HCT116 (cell line): ENCODE results near the gene CD27. TPM values are rescaled to one million over a fixed set of nuclear protein-coding genes. Genes with fewer than 3 reads are reported as not detected.
"Not testable (repeated sequence)": the region's sequence is repeated elsewhere in the genome, so short reads cannot be mapped to it uniquely, and the experiment has no call there.

Experiments
- ATAC-seq: fragments of 200-7000 bp; cut with Tn5 transposase; 2 replicates; pipeline ENCODE4 v1.9.1; 2020; ENCODE audit warnings: mild to moderate bottlenecking, moderate library complexity
- BruUV-seq: library from RNA; stranded (reverse); fragments of 400-500 nt; replicated peaks from 2 replicates; lab custom pipeline; 2021; lab: Mats Ljungman, UMichigan
- CTCF ChIA-PET: fragments of 300-600 bp; sonication (Branson Sonifier 250); formaldehyde crosslinking; loops from one replicate; lab custom pipeline; 2021; ENCODE audit warnings: antibody characterized with exemption; lab: Charles Lee
- POLR2A ChIA-PET: fragments of 300-600, 350-600 bp; sonication (Branson Sonifier 250); formaldehyde crosslinking; loops from one replicate; lab custom pipeline; 2021; ENCODE audit warnings: antibody characterized with exemption; lab: Charles Lee
- RAD21 ChIA-PET, 2 experiments: fragments of 300-600 bp; sonication (Branson Sonifier 250); formaldehyde crosslinking; loops; one replicate each; lab custom pipeline; 2023; ENCODE audit warnings: low total read pairs in 2 of 2; ENCODE audit not compliant: uncharacterized antibody in 2 of 2, unreplicated experiment in 2 of 2, low non-redundant PET in 1 of 2; lab: Charles Lee
- DNase-seq: peaks from one replicate; pipeline ENCODE4 v3.0.0-alpha.2; 2010; ENCODE audit warnings: low read depth, low spot score
- H2AFZ ChIP-seq: fragments of 200-600 bp; shearing (Covaris generic), sonication (generic); 2 replicates; pipeline ENCODE4 v1.6.1; 2017; ENCODE audit warnings: low read depth, mixed run types, mixed read lengths, antibody characterized with exemption, low read length; ENCODE audit not compliant: poor library complexity, severe bottlenecking
- H3K27ac ChIP-seq: 2 replicates; pipeline ENCODE4 v1.5.1; 2012; ENCODE audit warnings: low read depth, low read length
- H3K27me3 ChIP-seq: fragments of 200-600 bp; sonication (generic); 2 replicates; pipeline ENCODE4 v1.6.1; 2016; ENCODE audit warnings: mixed run types, low read length, mixed read lengths; ENCODE audit not compliant: insufficient read depth
- H3K36me3 ChIP-seq, 2 experiments: fragments of 200-500 bp in 1 of 2; fragments of 200-600 bp in 1 of 2; sonication (Bioruptor generic) in 1 of 2; sonication (generic) in 1 of 2; 2 replicates each; pipeline versions ENCODE4 v1.5.1 to v1.6.1; 2014 to 2016; ENCODE audit warnings: low read length in 2 of 2, inconsistent platforms in 1 of 2, mixed read lengths in 1 of 2, mixed run types in 1 of 2; ENCODE audit not compliant: insufficient read depth in 2 of 2, control insufficient read depth in 1 of 2
- H3K4me1 ChIP-seq, 2 experiments: fragments of 200-600 bp in 1 of 2; sonication (generic) in 1 of 2; 2 replicates each; pipeline versions ENCODE4 v1.5.1 to v1.6.1; 2012 to 2017; ENCODE audit warnings: low read length in 2 of 2, inconsistent platforms in 1 of 2, mild to moderate bottlenecking in 1 of 2, mixed read lengths in 1 of 2, mixed run types in 1 of 2, moderate library complexity in 1 of 2; ENCODE audit not compliant: insufficient read depth in 2 of 2, control insufficient read depth in 1 of 2
- H3K4me2 ChIP-seq: fragments of 200-600 bp; sonication (generic); 2 replicates; pipeline ENCODE4 v1.6.1; 2017; ENCODE audit warnings: mixed run types, low read length, mixed read lengths
- H3K4me3 ChIP-seq, 2 experiments: fragments of 200-600 bp in 1 of 2; sonication (generic) in 1 of 2; replicated peaks in 1 of 2; 2 replicates each; pipeline ENCODE4 v1.5.1; 2011 to 2016; ENCODE audit warnings: low read length in 2 of 2, control low read depth in 1 of 2, low read depth in 1 of 2, mild to moderate bottlenecking in 1 of 2, mixed read lengths in 1 of 2, mixed run types in 1 of 2
- H3K79me2 ChIP-seq: fragments of 200-600 bp; sonication (generic); 2 replicates; pipeline ENCODE4 v1.6.1; 2017; ENCODE audit warnings: mild to moderate bottlenecking, mixed run types, low read length, moderate library complexity, mixed read lengths; ENCODE audit not compliant: insufficient read depth
- H3K9ac ChIP-seq: fragments of 200-600 bp; sonication (generic); 2 replicates; pipeline ENCODE4 v1.6.1; 2016; ENCODE audit warnings: low read length, mixed read lengths
- H3K9me2 ChIP-seq: fragments of 200-600 bp; sonication (generic), shearing (Covaris generic); 2 replicates; pipeline ENCODE4 v1.6.1; 2017; ENCODE audit warnings: mixed run types, mild to moderate bottlenecking, moderate library complexity; ENCODE audit not compliant: insufficient read depth
- H3K9me3 ChIP-seq, 2 experiments: fragments of 200-500 bp in 1 of 2; fragments of 200-600 bp in 1 of 2; sonication (Bioruptor generic) in 1 of 2; sonication (generic) in 1 of 2; 2 replicates each; pipeline ENCODE4 v1.6.1; 2014 to 2017; ENCODE audit warnings: low read length in 2 of 2, mixed read lengths in 2 of 2, inconsistent platforms in 1 of 2, low read depth in 1 of 2, mild to moderate bottlenecking in 1 of 2, mixed run types in 1 of 2, moderate library complexity in 1 of 2; ENCODE audit not compliant: control insufficient read depth in 1 of 2, insufficient read depth in 1 of 2
- H4K20me1 ChIP-seq: fragments of 200-600 bp; sonication (generic), shearing (Covaris generic); 2 replicates; pipeline ENCODE4 v1.6.1; 2017; ENCODE audit warnings: mixed run types, mild to moderate bottlenecking, moderate library complexity; ENCODE audit not compliant: insufficient read depth
- CTCF ChIP-seq, 3 experiments: fragments of 200-600 bp in 1 of 3; sonication (generic) in 1 of 3; IDR thresholded peaks in 2 of 3; conservative IDR thresholded peaks in 1 of 3; 2 replicates each; pipeline ENCODE4 v1.5.1; 2012 to 2017; ENCODE audit warnings: low read depth in 2 of 3, low read length in 2 of 3, antibody characterized with exemption in 1 of 3, borderline replicate concordance in 1 of 3, control low read depth in 1 of 3, mild to moderate bottlenecking in 1 of 3, mixed read lengths in 1 of 3, mixed run types in 1 of 3, moderate library complexity in 1 of 3; ENCODE audit not compliant: insufficient read depth in 1 of 3
- EZH2phosphoT487 ChIP-seq: fragments of 200-600 bp; IDR thresholded peaks from 2 replicates; pipeline ENCODE4 v1.6.1; 2018; ENCODE audit warnings: antibody characterized with exemption, borderline replicate concordance
- RAD21 ChIP-seq: IDR thresholded peaks from 2 replicates; pipeline ENCODE4 v1.6.1; 2012; ENCODE audit warnings: low read depth, mild to moderate bottlenecking
- SRF ChIP-seq: IDR thresholded peaks from 2 replicates; pipeline ENCODE4 v1.6.1; 2012; ENCODE audit warnings: low read depth
- intact Hi-C: fragments of 100-400 bp; cut with micrococcal nuclease; formaldehyde crosslinking; loops from 2 replicates; pipeline ENCODE4 v1.10.0; 2022
- total RNA-seq: library from RNA; stranded (reverse); gene quantifications from one replicate; pipeline ENCODE4 v1.2.1, GENCODE V29; 2021; ENCODE audit not compliant: unreplicated experiment

Gene CD27
- total RNA-seq, 1 experiment from 2014 or later = 0.25 TPM

GRCh38 chr12:6494258-6494743, 49.5 kb downstream of the CD27 start:
- H3K79me2 ChIP-seq = peaks cover 68% of the 10 kb centered on the region
- TSS peak; percentile 78 for BruUV-seq
- H3K36me3 ChIP-seq = peaks cover 19 to 43% of the 10 kb centered on the region in 2 experiments
- no peaks in the 10 kb centered on the region for H3K9me2 ChIP-seq
- ChIA-PET RAD21 (no interaction called here), CTCF (no interaction called here), POLR2A (interaction anchor here (2.1 kb wide), 1 partner anchor 40 kb away, joined by 8 read pairs; the partner anchor contains the start of gene GAPDH)
- 0 out of 6 replicates have a peak, but pooled peaks of 1 of the 3 experiments have one; percentile 14 for TF ChIP-seq CTCF (IDR thresholded peaks at IDR 0.05 in 2 of 3, conservative IDR thresholded peaks at IDR 0.05 in 1 of 3; ENCODE audit: borderline replicate concordance in 1 of 3, insufficient read depth in 1 of 3, low read depth in 2 of 3, low read length in 2 of 3)
- no peak for TF ChIP-seq RAD21
- no peaks in the 10 kb centered on the region for H4K20me1 ChIP-seq
- H3K9ac ChIP-seq = peak overlapping the region; percentile 98
- peaks cover 12 to 19% of the 10 kb centered on the region in 2 experiments for H3K4me1 ChIP-seq
- H3K4me2 ChIP-seq = peak overlapping the region; percentile 98
- H3K9me3 ChIP-seq = no peaks in the 10 kb centered on the region
- H3K27me3 ChIP-seq = no peaks in the 10 kb centered on the region
- H2AFZ ChIP-seq = no peak overlapping the region
- ATAC-seq (no peak), DNase-seq (no peak)
- peak overlapping the region; percentile 86 to 90 for H3K4me3 ChIP-seq
- intact Hi-C loops = loop anchor here (2.0 kb wide), 1 partner anchor 38 kb away; no protein-coding TSS in a partner anchor
- H3K27ac ChIP-seq = peak overlapping the region; percentile 97

DNA sequence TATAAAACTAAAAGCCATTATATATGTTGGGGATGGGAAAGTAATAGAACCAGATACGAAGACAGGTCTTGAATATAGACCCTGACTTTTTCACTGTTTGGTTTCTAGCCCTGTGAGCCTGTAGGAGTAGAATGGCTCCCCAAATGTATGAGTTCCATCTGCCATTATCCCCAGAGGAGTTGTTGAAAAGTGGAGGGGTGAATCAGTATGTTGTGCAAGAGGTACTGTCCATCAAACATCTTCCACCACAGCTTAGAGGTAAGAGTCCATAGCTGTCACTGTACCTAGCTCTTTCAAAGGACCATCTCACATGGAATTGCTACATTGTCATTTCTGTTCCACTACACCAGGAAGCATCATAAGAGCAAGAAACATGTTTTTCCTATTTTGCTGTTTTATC, 50.2 kb downstream of the CD27 start:
- peaks cover 74% of the 10 kb centered on the region for H3K79me2 ChIP-seq
- TF ChIP-seq SRF (no peak), EZH2phosphoT487 (no peak)
- TF ChIP-seq, all 23 proteins: peak for 0
- Histone ChIP-seq H4K20me1 (no peaks in the 10 kb centered on the region), H3K9me2 (no peaks in the 10 kb centered on the region), H3K9ac (peak overlapping the region; percentile 98), H3K27me3 (no peaks in the 10 kb centered on the region), H3K4me3 (peak overlapping the region; percentile 86 to 90), H3K27ac (peak overlapping the region; percentile 97; the same call in 1 of the 2 replicates), H3K36me3 (peaks cover 24 to 49% of the 10 kb centered on the region in 2 experiments), H3K9me3 (no peaks in the 10 kb centered on the region), H2AFZ (no peak overlapping the region), H3K4me2 (peak overlapping the region; percentile 98), H3K4me1 (peaks cover 12 to 19% of the 10 kb centered on the region in 2 experiments)
- intact Hi-C loops = loop anchor here (2.0 kb wide), 1 partner anchor 38 kb away; no protein-coding TSS in a partner anchor
- ChIA-PET CTCF (no interaction called here), POLR2A (interaction anchor here (2.1 kb wide), 1 partner anchor 39 kb away, joined by 8 read pairs; the partner anchor contains the start of gene GAPDH), RAD21 (no interaction called here)
- BruUV-seq = no TSS peak
- DNase-seq = no peak
- ATAC-seq = no peak

DNA sequence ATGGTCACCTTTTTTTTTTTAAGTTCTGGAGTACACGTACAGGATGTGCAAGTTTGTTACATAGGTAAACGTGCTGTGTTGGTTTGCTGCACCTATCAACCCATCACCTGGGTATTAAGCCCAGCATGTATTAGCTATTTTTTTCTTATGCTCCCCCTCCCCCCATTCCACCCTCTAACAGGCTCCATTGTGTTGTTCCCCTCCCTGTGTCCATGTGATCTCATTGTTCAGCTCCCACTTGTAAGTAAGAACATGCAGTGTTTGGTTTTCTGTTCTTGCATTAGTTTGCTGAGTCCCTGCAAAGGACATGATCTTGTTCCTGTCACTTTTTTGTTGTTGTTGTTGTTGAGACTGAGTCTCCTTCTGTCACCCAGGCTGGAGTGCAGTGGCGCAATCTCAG, 52.5 kb downstream of the CD27 start:
- ATAC-seq, H3K4me3 ChIP-seq, CTCF ChIA-PET, H3K27me3 ChIP-seq, H2AFZ ChIP-seq, H3K9me2 ChIP-seq, BruUV-seq, H3K9me3 ChIP-seq, H4K20me1 ChIP-seq, H3K4me2 ChIP-seq, intact Hi-C loops, H3K27ac ChIP-seq, RAD21 ChIA-PET, DNase-seq, H3K9ac ChIP-seq: not testable (repeated sequence)
- peaks cover 33 to 52% of the 10 kb centered on the region in 2 experiments for H3K36me3 ChIP-seq
- POLR2A ChIA-PET = interaction anchor here (1.4 kb wide), 1 partner anchor 37 kb away, joined by 5 read pairs; the partner anchor contains the start of gene GAPDH
- peaks cover 88% of the 10 kb centered on the region for H3K79me2 ChIP-seq
- peaks cover 6 to 14% of the 10 kb centered on the region in 2 experiments for H3K4me1 ChIP-seq
